HTR-8/SVneo (cell line): Measurements from ENCODE around the gene CNTNAP2.
A peak's percentile ranks its signal among the peaks of the same experiment; 100 is the strongest.
"Not testable (repeated sequence)": the region's sequence is repeated elsewhere in the genome, so short reads cannot be mapped to it uniquely, and the experiment has no call there.

ENCODE experiments used
- DNase-seq: peaks from one replicate; pipeline ENCODE4 v3.0.0; 2011; ENCODE audit warnings: low spot score, mixed read lengths; ENCODE audit not compliant: insufficient read length
- FAIRE-seq: peaks from 2 replicates; lab custom pipeline; 2011; peaks lifted over from hg19 to GRCh38; lab: Jason Lieb, UNC

Gene CNTNAP2

GRCh38 chr7:148299350-148300276 is 2183.0 kb downstream of the CNTNAP2 start:
- no peak for FAIRE-seq
- DNase-seq, result no peak

- FAIRE-seq, DNase-seq: not testable (repeated sequence)
Measured at GRCh38 chr7:148302436-148302835, 2185.8 kb downstream of the CNTNAP2 start.

GRCh38 chr7:148303295-148304082 is 2186.9 kb downstream of the CNTNAP2 start:
- DNase-seq (peak; percentile 40), FAIRE-seq (no peak)

- no peak for FAIRE-seq
- DNase-seq, result no peak
Measured at GRCh38 chr7:148304083-148304335, 2187.4 kb downstream of the CNTNAP2 start.

GRCh38 chr7:148304456-148304855 is 2187.9 kb downstream of the CNTNAP2 start:
- FAIRE-seq (no peak), DNase-seq (no peak)

GRCh38 chr7:148306759-148307158 is 2190.2 kb downstream of the CNTNAP2 start:
- FAIRE-seq (no peak), DNase-seq (no peak)

- FAIRE-seq, result no peak
- no peak for DNase-seq
Measured at GRCh38 chr7:148318102-148318811, 2201.7 kb downstream of the CNTNAP2 start.

- no peak for DNase-seq
- no peak for FAIRE-seq
Measured at GRCh38 chr7:148318838-148319237, 2202.2 kb downstream of the CNTNAP2 start.

- DNase-seq (no peak), FAIRE-seq (no peak)
Measured at GRCh38 chr7:148319316-148319808, 2202.8 kb downstream of the CNTNAP2 start.

GRCh38 chr7:148325208-148325607 is 2208.6 kb downstream of the CNTNAP2 start:
- no peak for FAIRE-seq

GRCh38 chr7:148327379-148327778 is 2210.8 kb downstream of the CNTNAP2 start:
- FAIRE-seq (no peak), DNase-seq (no peak)

More at GRCh38 chr7:148325208-148325607, 2208.6 kb downstream of the CNTNAP2 start:
- DNase-seq, result no peak

GRCh38 chr7:148328906-148329305 is 2212.3 kb downstream of the CNTNAP2 start:
- DNase-seq (no peak), FAIRE-seq (no peak)

- FAIRE-seq, result no peak
- DNase-seq, result no peak
Measured at GRCh38 chr7:148330124-148330818, 2213.7 kb downstream of the CNTNAP2 start.

- FAIRE-seq, result no peak
- no peak for DNase-seq
Measured at GRCh38 chr7:148330822-148331221, 2214.2 kb downstream of the CNTNAP2 start.

GRCh38 chr7:148331456-148331855 is 2214.9 kb downstream of the CNTNAP2 start:
- peak; percentile 98 for FAIRE-seq
- DNase-seq, result not testable (repeated sequence)

- no peak for DNase-seq
- no peak for FAIRE-seq
Measured at GRCh38 chr7:148332191-148333186, 2215.9 kb downstream of the CNTNAP2 start.

GRCh38 chr7:148334441-148334956 is 2217.9 kb downstream of the CNTNAP2 start:
- DNase-seq, result no peak
- no peak for FAIRE-seq

GRCh38 chr7:148334959-148335577 is 2218.5 kb downstream of the CNTNAP2 start:
- FAIRE-seq, result no peak
- no peak for DNase-seq
